CD4-positive, alpha-beta T cell treated with Interleukin-6 at 100 ng/mL for 8 hours (primary cell): Measurements from ENCODE around the gene MRPL45.
A peak's percentile ranks its signal among the peaks of the same experiment; 100 is the strongest.

Source experiments
- DNase-seq: peaks from one replicate; pipeline ENCODE4 v3.0.0-alpha.2; 2020; ENCODE audit warnings: mixed read lengths, low spot score

Gene MRPL45

DNA sequence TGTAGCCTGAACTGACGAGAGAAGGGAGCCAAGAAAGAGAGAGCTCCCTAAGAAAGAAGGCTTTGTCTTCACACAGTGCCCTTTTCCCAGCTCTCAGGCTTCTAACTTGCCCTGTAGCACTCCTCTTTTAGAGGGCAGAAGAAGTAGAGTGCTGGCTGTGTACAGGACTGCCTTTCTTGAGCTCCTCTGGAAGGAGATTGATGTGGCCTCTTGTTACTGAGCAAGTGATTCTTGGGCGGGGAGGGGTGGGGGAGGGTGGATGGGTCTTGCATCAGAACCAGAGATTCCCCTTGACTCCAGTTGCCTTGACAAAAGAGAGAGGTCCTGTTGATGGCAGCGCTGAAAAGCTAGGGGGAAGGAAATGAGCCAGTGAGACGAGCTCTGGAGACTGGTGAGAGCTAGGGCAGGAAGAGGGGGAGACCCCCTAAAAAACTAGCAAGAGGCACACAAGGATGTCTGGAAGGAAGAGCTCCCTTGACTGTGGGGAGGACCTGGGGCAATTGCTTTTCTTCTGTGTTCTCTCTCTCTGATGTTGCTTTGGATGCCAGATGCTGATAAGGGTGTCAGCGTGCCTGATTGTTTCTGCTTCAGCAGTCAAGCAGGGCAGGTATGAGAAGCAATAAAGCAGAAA is 28.4 kb downstream of the MRPL45 start:
- DNase-seq: no peak

DNA sequence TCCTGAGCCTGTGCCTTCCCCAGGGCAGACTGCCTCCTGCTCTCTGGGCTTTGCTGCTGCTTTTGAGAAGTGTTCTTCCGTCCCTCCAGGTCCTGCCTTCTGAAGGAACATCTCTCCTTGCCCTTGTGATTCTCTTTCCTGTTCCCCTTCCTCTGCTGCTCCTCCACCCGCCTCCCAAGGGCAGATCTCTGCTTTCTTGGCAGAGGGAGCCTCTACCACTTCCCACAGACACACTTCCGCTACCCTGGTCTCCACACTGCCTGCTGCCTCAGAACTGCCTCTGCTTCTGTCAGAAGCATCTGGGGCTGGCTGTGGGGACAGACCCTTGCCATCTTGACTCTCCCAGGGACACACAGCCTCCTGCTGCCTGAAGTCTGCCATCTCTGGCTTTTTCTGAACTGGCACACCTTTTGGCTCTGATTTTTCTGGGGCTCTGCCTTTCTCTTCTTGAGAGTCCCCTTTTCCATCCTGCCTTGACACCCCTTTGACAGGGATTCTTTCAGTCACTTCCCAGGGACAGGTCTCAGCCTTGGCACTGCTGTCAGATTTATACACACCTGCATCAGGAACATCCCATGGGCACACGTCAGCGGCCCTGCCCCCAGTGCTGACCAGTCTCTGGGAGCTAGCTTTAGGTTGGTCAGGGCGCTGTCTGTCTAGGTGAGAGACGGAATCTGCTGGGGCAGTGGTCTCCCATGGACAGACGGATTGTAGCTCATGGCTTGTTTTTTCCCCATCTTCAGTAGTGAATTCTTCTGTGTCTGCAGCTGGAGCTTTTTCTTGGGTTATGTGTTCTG is 30.2 kb downstream of the MRPL45 start:
- DNase-seq: no peak

DNA sequence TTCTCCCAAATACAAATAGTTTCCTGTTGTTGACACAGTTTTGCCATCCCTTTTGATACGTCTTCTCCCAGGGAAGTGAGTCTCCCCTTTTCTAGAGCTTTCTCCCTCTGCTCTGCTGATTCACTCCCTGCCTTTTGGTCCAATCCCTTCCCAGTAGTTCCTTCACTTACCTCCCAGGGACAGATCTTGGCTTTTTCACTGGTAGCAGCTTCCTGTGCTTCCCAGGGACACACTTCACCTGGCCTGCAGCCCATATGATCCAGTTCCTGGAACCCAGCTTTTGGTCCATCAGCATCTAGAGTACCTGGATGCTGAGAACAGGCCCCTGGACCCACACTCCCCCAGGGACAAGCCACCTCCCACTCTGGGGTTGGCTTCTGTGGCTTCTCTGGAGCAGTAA is 31.0 kb downstream of the MRPL45 start:
- DNase-seq: no peak

DNA sequence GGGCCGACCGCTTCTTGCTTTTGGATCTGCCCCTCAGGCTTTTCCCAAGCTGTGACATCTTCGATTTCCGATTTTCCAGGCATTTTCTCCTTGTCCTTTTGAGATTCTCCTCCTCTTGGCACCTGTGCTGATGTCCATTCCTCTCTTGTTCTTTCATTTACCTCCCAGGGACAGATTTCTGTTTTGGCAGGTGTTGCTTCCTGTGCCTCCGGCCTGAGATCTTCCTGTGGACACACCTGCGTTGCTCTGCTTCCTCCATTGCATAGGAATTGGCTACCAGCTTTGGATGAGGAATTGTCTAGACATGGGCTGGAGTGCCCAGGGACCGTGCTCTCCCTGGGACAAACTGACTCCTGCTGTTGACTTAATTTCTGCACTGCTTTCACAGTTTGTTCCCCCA is 31.7 kb downstream of the MRPL45 start:
- DNase-seq: no peak

DNA sequence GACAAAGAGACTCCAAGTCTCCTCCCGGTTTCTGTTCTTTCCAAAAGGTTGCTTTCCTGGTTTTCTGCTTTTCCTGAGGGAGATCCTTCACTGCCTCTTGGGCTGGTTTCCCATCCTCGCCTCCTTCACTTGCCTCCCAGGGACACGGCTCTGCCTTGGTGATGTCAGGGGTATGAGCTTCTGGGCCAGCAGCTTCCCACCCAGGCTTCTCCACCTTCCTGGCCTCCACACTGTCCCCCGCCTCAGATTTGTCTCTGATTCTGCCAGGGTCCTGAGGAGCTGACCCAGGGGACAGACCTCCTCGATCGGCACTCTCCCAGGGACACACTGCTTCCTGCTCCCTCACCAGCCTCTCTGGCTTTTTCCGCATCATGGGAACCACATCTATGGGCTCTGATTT is 32.3 kb downstream of the MRPL45 start:
- DNase-seq: no peak

DNA sequence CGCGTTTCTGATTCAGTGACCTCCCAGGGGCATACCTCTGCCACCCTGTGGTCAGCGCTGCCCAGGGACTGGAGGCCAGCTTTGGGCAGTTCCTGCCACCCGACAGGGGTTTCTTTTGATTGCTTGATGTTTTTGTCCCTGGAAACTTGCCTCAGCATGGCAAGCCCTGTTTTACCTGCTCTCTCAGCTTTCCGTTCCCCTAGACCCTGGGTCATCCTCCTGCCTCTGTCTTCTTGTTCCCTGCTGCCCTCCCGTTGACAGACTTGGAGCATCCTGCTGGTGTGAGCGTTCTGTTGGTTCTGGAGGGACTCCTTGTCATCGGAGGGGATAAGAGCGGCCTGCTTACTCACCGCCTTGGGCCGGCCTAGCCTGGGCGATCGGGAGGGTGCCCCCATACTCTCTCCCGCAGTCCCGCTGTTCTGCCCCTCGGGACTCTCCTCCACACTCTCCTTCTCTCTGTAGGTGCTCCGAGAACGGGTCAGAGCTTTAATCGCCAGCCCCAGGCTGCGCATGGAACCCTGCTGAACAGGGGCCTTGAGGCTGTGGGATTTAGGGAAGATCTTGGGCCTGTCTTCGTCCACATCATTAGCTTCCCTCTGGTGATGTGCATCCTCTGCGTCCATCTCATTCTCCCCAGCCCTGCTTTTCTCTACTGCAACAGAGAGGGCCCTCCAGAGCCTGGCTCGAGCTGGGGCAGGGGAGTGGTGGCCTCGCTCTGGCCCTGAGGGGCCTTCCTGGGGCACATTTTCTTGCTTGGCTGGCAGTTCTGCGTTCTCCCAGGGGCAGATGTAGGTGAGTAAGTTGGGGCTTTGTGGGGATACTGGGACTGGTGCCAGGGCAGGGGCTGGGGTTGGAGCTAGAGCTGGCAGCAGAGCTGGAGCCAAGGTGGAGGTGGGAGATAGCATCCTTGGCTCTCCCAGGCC is 33.1 kb downstream of the MRPL45 start:
- no peak for DNase-seq

DNA sequence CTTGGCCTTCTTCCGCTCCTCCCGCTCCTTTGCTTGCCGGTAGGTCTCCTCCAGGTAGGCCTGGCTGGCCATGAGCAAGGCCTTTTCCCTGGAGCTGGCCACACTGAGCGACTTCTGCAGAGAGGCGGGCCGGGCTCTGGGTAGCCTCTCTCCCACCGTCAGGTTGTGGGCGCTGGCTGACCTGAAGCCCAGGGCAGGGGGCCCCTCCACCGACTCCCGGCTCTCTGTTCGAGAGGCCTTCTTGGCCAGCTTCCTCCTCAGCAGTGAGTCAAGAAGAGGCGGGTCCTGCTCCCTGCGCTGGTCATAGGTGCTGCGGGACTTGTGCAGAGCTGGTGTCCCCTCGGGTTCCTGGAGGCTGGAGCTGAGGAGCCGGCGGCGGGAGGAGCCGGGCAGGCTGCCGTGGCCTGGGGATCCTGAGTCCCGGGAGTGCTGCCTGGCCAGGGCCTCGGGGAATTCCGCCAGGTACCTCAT is 34.0 kb downstream of the MRPL45 start:
- no peak for DNase-seq

DNA sequence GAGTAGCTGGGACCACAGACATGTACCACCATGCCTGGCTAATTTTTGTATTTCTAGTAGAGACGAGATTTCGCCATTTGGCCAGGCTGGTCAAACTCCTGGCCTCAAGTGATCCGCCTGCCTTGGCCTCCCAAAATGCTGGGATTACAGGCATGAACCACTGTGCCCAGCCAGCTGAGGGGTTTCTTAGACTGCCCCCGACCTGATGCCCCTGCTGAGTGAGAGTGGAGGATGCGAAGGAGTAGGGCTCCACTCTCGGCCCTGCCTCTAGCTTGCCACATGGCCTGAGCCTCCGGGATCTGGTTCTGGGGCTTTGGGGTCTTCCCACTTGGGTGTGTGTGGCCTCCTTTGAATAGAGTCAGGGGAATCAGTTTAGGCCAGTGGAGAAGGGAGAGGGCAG is 35.8 kb downstream of the MRPL45 start:
- DNase-seq: no peak

DNA sequence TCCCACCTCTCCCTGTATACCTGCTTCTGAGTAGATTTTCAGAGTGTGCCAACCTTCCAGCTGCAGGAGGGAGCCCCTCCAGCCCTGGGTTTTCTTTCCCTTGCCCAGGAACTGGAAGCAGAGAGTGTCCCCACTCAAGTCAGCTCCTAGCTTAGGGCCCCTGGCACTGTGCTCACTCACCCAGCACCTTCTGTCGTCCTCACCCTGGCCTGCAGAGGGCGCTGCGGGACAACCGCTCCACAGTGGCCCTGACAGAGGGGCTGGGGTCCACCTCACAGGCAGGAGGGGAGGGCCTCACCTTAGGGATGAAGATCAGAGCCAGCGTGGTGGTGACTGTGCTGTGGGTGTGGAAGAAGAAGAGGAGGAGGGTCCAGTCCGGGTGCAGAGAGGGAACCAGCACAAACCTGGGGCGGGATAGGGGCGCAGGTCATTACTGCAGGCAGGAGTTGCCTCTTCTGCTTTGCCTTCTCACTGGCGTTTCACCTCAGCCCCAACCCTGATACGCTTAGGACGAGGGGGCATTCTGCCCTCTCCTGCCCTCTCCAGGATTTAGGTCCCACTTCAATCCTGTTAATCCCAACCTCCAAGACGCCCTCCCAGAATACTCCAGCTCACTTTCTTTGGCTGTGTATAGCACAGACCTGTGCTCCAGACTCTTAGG is 36.8 kb downstream of the MRPL45 start:
- peak; percentile 16 for DNase-seq

DNA sequence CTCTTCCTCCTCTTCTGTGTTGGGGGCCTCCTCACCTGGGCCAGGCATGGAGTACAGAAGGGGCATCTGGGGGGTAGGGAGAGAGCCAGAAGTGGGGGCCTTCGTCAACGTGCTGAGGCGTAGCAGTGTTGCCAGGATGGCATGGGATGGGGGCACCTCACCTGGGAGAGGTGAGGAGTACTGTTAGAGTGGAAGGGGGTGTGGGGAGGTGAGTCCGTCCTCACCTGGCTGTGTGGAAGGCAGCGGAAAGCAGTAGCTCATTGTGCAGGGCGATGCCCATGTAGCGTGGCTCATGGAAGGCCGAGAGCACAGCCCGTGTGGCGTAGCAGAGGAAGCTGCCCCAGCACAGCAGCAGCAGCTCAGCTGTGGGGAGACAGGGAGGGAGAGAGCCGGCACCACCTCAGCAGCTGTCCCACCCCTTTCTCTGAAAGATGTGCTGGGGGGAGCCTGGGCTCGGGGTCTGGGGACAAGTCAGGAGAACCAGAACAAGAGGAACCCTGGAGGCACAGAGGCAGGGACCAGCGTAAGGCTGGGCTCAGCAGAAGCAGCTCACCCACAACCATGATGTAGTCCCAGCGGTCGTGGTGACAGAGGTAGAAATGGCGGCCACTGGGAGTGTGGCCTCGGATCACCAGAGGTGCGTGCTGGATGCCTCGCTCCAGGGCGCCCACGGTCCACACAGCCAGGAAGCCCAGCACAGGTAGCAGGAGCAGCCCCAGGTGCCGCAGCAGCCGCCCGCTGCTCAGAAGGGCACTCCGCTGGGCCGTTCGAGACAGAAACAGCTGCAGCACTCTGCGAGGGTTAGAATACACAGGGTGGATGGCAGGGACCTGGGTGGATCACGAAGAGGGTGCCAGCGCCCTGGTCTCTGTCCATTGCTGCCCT is 37.8 kb downstream of the MRPL45 start:
- DNase-seq: no peak

DNA sequence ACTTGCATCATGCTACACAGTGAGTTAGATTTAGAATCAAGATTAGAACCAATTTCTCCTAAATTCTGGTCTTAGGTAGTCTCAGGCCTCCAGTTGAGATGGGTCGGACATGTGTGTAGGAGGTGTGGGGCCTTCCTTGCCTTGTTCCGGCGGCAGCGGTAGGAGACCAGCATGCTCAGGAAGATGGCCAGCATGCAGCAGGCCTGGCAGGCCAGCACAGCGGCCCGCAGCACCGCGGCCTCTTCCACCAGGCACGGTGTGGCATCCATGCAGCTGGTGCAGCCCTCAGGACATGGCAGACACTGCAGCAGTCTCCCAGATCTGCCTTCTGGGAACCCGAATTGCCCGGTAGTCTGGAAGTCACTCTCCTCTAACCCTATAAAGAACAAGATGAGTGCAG is 39.9 kb downstream of the MRPL45 start:
- no peak for DNase-seq

DNA sequence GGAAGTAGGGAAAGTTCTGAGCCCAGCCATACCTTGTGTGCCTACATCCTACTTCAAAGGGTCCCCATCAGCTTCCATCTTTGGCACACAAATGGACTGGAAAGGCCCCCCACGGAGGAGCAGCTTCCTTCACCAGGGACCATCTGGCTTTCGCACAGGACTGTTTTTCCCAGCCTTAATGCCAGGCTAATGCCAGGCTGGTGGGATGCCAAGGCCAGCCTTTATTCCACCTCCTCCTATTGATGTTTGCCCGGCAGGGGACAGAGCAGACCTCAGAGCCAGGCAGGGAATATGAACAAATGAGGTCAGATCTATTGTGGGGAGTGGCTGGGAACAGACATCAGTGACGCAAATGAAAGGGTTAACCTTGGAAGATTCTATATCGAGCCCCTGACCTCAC is 41.1 kb downstream of the MRPL45 start:
- no peak for DNase-seq

DNA sequence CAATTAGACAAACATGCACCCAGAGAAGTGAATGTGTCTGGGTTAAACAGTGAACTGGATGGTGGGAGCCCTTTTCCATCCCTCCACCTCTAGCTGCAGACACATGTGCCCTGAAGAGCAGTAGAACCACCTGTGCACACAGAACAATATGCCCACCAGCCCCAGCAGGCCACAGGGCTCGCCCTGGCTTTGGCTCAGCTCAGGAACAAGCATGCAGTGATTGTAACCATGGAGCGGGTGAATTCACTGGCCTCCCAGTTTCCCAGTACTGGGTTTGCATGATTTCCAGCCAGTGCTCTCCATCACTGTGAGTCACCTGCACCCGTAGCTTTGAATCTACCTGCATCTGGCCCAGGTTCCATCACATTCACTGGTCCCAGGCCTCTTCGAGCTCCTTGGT is 41.6 kb downstream of the MRPL45 start:
- no peak for DNase-seq

DNA sequence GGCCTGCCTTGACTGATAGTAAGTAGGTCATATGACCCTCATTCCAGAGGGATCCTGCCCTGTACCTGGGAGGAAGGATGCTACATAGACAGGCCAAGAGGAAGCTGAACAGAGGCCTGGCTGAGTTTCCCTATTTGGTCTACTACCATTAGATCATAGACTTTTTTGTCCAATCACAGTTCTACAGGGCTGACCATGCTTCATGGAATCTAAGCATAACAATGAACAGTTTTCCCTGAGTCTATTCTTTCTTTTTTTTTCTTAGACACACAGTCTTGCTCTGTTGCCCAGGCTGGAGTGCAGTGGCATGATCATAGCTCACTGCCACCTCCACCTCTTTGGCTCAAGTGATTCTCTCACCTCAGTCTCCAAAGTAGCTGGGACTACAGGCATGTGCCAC is 42.9 kb downstream of the MRPL45 start:
- no peak for DNase-seq

DNA sequence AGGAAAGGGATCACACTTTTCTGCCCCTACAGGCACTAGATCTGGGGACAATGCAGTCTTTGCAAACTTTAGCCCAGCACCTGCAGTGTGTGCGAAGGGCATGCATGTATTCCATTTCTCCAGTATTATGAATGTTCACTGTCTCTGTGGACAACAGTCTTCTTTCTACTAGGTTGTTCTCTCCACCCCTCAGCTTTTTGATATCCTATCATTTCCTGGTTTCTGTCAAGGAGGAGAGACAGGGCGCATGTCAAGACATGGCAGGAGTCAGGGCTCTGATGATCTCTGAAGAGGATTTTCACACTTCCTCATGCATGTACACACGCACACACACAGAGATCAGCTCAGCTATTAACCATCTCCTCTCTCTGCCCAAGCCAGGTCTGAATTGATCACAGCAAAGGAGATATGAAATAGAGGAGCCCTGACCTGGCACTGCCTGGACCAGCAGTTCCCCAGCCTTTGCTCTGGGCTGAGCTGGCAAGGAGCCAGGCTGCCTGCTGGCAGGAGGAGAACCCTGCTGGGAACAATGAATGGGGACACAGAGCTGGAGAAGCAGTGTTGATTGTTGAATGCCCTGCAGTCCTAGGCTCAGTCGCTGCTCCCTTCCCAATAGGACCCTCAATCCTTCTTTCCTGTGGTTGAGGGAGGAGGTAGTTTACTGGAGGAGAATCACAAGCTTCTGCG is 44.2 kb downstream of the MRPL45 start:
- no peak for DNase-seq

DNA sequence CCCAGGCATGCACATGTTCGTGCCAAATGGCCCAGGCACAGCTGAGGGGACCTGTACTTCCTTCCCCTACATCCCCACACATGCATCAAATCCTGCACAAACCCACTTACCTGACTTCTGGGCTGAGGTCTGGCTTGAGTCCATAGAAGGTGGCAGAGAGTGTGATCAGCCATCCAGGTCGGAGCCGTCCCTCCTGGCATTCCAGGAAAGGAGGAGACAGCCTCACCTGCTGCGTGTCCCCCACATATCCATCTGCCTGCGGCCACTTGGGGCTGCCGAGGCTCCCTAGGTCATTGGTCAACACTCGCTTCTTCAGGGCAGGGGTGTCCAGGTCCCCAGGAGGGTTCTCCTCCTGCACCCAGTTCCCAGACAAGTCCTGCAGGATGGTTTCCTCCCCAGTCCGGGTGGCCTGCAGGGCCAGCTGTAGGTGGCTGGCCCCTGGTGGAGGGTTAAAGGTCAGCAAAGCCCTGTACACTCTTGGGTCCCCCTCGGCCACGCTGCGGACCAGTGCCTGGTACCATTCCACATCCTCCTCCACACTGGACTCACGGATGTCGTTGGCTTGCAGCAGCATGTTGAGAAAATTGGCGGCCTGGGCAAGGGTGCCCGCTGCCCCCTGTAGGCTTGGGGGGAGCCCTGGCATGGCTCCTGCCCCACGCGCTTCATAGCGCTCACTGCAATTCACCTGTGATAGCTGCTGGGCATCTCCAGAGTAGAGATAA is 46.1 kb downstream of the MRPL45 start:
- DNase-seq: no peak

DNA sequence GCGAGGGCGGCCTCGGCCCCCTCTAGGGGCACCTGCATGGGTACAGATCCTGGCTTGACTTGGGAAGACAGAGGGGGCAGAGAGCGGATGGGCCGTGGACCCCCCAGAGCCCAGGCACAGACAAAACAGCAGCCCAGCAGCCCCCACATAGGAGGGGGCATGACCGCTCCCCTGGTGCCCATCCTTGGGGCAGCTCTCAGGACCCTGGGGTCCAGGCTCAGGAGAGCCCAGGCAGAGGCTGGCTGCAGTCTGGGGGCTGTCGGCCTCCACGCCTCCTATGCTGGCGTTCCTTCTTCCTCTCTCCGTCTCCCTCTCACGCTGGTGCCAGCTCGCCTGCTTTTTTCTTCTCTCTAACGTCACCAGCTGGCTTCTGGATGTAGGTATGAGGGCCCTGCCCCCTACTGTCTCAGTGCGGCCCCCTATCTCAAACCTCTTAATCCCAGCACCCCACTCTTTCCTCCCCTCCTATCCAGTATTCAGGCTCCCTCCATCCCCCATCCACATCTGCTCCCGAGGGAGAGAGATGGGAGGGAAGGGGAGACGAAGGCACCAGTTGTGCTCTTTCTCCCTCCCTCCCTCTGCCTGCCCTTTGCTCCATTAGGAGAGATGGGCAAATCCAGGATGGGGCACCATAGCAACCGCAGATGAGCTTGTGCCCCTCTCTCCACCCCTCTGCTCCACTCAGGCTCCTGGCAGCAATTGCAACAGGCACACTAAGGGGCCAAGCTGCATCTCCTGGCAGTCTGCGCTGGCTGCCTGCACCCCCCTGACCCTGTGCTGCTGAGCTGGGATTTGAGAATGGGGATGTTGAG is 46.8 kb downstream of the MRPL45 start, which contains the start of gene GPR179:
GPR179 (minus strand) TSS at position 349 of the 812 bp plus-strand sequence; CDS start at position 182, 167 bp downstream.
- no peak for DNase-seq

DNA sequence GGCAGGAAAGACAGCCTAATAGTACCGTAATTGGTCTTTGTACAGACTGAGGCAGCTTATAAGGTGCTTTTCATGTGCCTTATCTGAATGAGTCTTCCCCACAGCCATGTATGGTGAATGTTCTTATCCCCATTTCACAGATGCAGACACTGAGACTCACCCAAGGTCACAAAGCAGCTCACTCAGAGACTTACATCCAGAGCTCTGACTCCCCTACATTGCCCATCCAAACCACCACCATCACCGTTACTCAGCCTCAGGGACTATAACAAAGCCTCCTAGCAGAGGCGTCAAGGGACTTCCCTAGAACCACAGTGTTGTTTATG is 47.4 kb downstream of the MRPL45 start:
- DNase-seq: no peak

DNA sequence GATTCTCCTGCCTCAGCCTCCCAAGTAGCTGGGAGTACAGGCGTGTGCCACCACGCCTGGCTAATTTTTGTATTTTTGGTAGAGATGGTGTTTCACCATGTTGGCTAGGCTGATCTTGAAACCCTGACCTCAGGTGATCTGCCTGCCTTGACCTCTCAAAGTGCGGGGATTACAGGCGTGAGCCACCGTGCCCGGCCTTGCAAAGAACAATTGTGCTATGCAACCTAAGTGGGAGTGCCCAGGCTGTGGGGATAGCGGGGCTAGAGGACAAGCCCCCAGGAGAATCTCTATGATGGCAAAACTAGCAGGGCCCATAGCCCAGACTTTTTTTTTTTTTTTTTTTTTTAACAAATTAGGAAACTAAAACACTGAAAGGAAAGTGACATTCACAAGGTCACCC is 48.8 kb downstream of the MRPL45 start:
- no peak for DNase-seq
